ENCODE results near the gene CDK12. TPM values are rescaled to one million over a fixed set of nuclear protein-coding genes. Genes with fewer than 3 reads are reported as not detected.

Gene CDK12
- total and polyA plus RNA-seq, 2 donors (not counting 1 experiment from before 2014, with no cell fraction given), result 19.4 to 24.9 TPM

DNA sequence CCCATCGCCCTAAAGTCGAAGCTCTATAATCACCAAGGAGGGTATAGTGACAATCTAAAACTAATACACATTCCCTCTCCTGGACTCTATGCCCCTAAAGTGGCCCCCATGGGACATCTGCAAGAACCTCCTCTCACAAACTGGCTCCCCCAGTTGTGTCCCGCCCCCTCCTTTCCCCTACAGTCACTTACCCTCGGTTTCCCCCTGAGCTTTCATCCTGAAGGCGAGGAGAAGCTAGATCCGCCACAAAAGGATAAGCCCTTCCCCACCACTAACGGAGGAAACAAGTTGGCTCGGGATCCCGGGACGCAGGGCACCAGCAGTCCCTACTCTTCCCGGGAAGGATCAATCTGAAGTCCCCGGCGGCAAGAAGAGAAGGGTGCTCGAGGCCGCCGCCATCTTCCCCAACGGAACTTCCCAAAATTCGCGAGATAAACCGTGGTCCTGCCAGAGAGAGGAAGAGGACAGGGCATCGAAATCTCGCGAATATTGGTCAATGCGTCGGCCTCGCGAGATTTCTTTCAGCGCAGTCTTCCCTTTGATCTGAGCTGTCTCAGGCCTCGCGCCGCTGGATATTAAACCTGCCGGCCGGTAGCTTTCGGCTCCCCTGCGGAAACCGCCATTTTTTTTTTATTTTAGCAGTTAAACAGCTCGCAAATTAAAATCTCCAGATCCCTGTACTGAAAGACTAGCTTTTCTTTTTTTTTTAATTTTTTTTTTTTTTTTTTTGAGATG, 10.3 kb upstream of the CDK12 start, which contains the start of gene MED1:
MED1 (minus strand) TSS at position 417 of the 735 bp plus-strand sequence; CDS start at position 216, 201 bp downstream.
- Histone ChIP-seq H2AFZ (ENCODE audit: low read length) (peak within 1 kb of the TSS; percentile 94), H3K36me3 (ENCODE audit: control insufficient read depth, insufficient read depth, low read length) (peaks cover 2% of the 10 kb centered on the region), H3K9ac (ENCODE audit: insufficient read depth, low read length) (peak within 1 kb of the TSS; percentile 94), H3K9me3 (ENCODE audit: control insufficient read depth, insufficient read depth, low read depth, low read length) (no peaks in the 10 kb centered on the region), H3K27me3 (ENCODE audit: control insufficient read depth, insufficient read depth, low read length) (no peaks in the 10 kb centered on the region), H3K4me2 (ENCODE audit: extremely low read depth, insufficient read depth, low read length) (peak within 1 kb of the TSS; percentile 85), H3K4me3 (replicated peaks in 1 of 4; ENCODE audit: control extremely low read depth in 1 of 4, insufficient read depth in 1 of 4, low read depth in 3 of 4, low read length in 4 of 4) (peak within 1 kb of the TSS; percentile 63 to 99 (median 76)), H3K4me1 (ENCODE audit: control insufficient read depth, extremely low read depth, insufficient read depth, low read length) (no peaks in the 10 kb centered on the region), H4K20me1 (ENCODE audit: control insufficient read depth, extremely low read depth, insufficient read depth, low read length) (no peaks in the 10 kb centered on the region), H3K79me2 (ENCODE audit: control insufficient read depth, insufficient read depth, low read length) (peaks cover 33% of the 10 kb centered on the region), H3K27ac (ENCODE audit: insufficient read depth, low read length) (peak within 1 kb of the TSS; percentile 91)
- TF ChIP-seq EZH2 (IDR thresholded peaks at IDR 0.05; ENCODE audit: low read length, missing control alignments), result no peak
- TF ChIP-seq, protein P1, sequence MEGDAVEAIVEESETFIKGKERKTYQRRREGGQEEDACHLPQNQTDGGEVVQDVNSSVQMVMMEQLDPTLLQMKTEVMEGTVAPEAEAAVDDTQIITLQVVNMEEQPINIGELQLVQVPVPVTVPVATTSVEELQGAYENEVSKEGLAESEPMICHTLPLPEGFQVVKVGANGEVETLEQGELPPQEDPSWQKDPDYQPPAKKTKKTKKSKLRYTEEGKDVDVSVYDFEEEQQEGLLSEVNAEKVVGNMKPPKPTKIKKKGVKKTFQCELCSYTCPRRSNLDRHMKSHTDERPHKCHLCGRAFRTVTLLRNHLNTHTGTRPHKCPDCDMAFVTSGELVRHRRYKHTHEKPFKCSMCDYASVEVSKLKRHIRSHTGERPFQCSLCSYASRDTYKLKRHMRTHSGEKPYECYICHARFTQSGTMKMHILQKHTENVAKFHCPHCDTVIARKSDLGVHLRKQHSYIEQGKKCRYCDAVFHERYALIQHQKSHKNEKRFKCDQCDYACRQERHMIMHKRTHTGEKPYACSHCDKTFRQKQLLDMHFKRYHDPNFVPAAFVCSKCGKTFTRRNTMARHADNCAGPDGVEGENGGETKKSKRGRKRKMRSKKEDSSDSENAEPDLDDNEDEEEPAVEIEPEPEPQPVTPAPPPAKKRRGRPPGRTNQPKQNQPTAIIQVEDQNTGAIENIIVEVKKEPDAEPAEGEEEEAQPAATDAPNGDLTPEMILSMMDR (conservative IDR thresholded peaks at IDR 0.05 in 1 of 2, IDR thresholded peaks at IDR 0.05 in 1 of 2; ENCODE audit: low read depth in 1 of 2, low read length in 2 of 2), result no peak
- DNase-seq (ENCODE audit: low read depth in 2 of 2), result peak; percentile 96 to 99

- Histone ChIP-seq H3K4me2 (ENCODE audit: extremely low read depth, insufficient read depth, low read length) (no peak overlapping the region), H3K79me2 (ENCODE audit: control insufficient read depth, insufficient read depth, low read length) (peaks cover under 1% of the 10 kb centered on the region), H4K20me1 (ENCODE audit: control insufficient read depth, extremely low read depth, insufficient read depth, low read length) (no peaks in the 10 kb centered on the region), H3K9ac (ENCODE audit: insufficient read depth, low read length) (no peak overlapping the region), H3K27me3 (ENCODE audit: control insufficient read depth, insufficient read depth, low read length) (no peaks in the 10 kb centered on the region), H3K36me3 (ENCODE audit: control insufficient read depth, insufficient read depth, low read length) (no peaks in the 10 kb centered on the region), H3K27ac (ENCODE audit: insufficient read depth, low read length) (no peak overlapping the region), H2AFZ (ENCODE audit: low read length) (no peak overlapping the region), H3K4me1 (ENCODE audit: control insufficient read depth, extremely low read depth, insufficient read depth, low read length) (no peaks in the 10 kb centered on the region), H3K9me3 (ENCODE audit: control insufficient read depth, insufficient read depth, low read depth, low read length) (no peaks in the 10 kb centered on the region), H3K4me3 (replicated peaks in 1 of 4; ENCODE audit: control extremely low read depth in 1 of 4, insufficient read depth in 1 of 4, low read depth in 3 of 4, low read length in 4 of 4) (no peak overlapping the region)
- DNase-seq (ENCODE audit: low read depth in 2 of 2), result no peak
- no peak for TF ChIP-seq EZH2 (IDR thresholded peaks at IDR 0.05; ENCODE audit: low read length, missing control alignments)
- TF ChIP-seq, protein P1 (conservative IDR thresholded peaks at IDR 0.05 in 1 of 2, IDR thresholded peaks at IDR 0.05 in 1 of 2; ENCODE audit: low read depth in 1 of 2, low read length in 2 of 2), result no peak
Observed at GRCh38 chr17:39455919-39456318, 5.4 kb upstream of the CDK12 start.

DNA sequence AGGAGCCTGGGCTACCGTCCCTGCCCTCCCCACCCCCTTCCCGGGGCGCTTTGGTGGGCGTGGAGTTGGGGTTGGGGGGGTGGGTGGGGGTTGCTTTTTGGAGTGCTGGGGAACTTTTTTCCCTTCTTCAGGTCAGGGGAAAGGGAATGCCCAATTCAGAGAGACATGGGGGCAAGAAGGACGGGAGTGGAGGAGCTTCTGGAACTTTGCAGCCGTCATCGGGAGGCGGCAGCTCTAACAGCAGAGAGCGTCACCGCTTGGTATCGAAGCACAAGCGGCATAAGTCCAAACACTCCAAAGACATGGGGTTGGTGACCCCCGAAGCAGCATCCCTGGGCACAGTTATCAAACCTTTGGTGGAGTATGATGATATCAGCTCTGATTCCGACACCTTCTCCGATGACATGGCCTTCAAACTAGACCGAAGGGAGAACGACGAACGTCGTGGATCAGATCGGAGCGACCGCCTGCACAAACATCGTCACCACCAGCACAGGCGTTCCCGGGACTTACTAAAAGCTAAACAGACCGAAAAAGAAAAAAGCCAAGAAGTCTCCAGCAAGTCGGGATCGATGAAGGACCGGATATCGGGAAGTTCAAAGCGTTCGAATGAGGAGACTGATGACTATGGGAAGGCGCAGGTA, 762 bp downstream of the CDK12 start:
- Histone ChIP-seq H3K4me1 (ENCODE audit: control insufficient read depth, extremely low read depth, insufficient read depth, low read length) (no peaks in the 10 kb centered on the region), H2AFZ (ENCODE audit: low read length) (peak overlapping the region; percentile 40), H3K36me3 (ENCODE audit: control insufficient read depth, insufficient read depth, low read length) (no peaks in the 10 kb centered on the region), H3K4me3 (replicated peaks in 1 of 4; ENCODE audit: control extremely low read depth in 1 of 4, insufficient read depth in 1 of 4, low read depth in 3 of 4, low read length in 4 of 4) (peak overlapping the region; percentile 77 to 96 (median 90)), H3K9me3 (ENCODE audit: control insufficient read depth, insufficient read depth, low read depth, low read length) (no peaks in the 10 kb centered on the region), H4K20me1 (ENCODE audit: control insufficient read depth, extremely low read depth, insufficient read depth, low read length) (peaks cover 2% of the 10 kb centered on the region), H3K79me2 (ENCODE audit: control insufficient read depth, insufficient read depth, low read length) (peaks cover 48% of the 10 kb centered on the region), H3K27me3 (ENCODE audit: control insufficient read depth, insufficient read depth, low read length) (no peaks in the 10 kb centered on the region), H3K9ac (ENCODE audit: insufficient read depth, low read length) (peak overlapping the region; percentile 99), H3K27ac (ENCODE audit: insufficient read depth, low read length) (peak overlapping the region; percentile 99), H3K4me2 (ENCODE audit: extremely low read depth, insufficient read depth, low read length) (peak overlapping the region; percentile 97)
- peak; percentile 3 to 48 for DNase-seq (ENCODE audit: low read depth in 2 of 2)
- TF ChIP-seq EZH2 (IDR thresholded peaks at IDR 0.05; ENCODE audit: low read length, missing control alignments), result no peak
- TF ChIP-seq, protein P1 (conservative IDR thresholded peaks at IDR 0.05 in 1 of 2, IDR thresholded peaks at IDR 0.05 in 1 of 2; ENCODE audit: low read depth in 1 of 2, low read length in 2 of 2), result no peak

Data from fibroblast of lung (primary cell).